Stimulated activated CD8-positive, alpha-beta memory T cell treated with anti-CD3 and anti-CD28 coated beads, Interleukin-7, amount 100 ng/mL, for 4 hours (primary cell): Measurements from ENCODE around the gene TAF12.
"Not testable (repeated sequence)": the region's sequence is repeated elsewhere in the genome, so short reads cannot be mapped to it uniquely, and the experiment has no call there.

Experiments used
- DNase-seq, 2 donors: peaks; one replicate each; pipeline ENCODE4 v3.0.0-alpha.2; 2020; ENCODE audit warnings: low read depth in 2 of 2

Gene TAF12

GRCh38 chr1:28645406-28645805 is 2.5 kb upstream of the TAF12 start:
- not testable (repeated sequence) for DNase-seq

- no peak for DNase-seq
Measured at GRCh38 chr1:28644494-28644893, 1.6 kb upstream of the TAF12 start.

DNA sequence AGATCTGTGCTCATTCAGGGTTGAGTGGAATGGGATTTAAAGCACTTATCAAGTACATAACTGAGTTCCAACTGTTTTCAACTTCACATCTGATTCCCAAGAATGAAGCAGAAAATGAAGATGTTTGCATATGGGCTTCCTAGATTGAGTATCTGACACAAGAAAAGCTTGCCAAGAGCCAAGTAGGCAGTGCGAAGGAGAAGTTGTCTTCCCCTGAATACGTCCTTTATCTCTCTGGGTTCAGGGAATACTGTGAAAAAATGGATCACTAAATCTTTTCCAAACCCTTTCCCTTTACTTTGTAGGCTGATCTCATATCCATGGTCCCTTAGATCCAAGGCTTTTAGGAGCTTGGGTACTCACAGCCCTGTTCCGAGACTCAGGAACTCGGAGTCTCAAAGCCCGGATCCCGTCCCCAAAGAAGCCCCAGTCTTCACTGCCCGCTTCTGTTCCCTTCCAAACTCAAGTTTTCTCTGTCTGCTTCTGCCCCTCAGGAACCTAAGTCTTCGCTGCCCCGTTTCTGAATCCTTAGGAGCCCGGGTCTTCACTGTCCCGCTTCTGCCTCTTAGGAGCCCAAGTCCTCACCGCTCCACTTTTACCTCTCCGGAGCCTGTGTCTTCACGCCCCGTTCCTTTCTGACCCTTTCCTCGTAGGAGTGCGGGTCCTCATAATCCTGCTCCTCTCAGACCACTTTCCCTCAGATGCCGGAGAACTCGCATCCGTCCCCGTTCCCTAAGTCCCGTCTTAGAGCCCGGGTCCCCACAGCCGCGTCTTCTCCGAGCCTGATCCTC is 616 bp downstream of the TAF12 start:
- no peak for DNase-seq

DNA sequence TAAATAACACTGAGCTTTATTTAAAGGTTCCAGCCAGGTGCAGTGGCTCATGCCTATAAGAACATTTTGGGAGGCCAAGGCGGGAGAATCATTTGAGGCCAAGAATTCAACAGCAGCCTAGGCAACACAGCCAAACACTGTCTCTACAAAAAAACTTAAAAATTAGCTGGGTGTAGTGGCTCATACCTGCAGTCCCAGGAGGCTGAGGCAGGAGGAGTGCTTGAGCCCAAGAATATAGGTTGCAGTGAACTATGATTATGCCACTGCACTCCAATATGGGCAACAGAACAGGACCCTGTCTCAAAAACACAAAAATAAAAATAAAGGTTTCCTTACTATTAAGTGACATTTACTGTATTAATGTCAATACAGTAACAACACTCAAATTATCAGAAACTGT is 2.1 kb downstream of the TAF12 start:
- no peak for DNase-seq

- no peak for DNase-seq
Measured at GRCh38 chr1:28632560-28632959, 10.3 kb downstream of the TAF12 start.

- DNase-seq, result no peak
Measured at GRCh38 chr1:28631713-28632112, 11.2 kb downstream of the TAF12 start.

DNA sequence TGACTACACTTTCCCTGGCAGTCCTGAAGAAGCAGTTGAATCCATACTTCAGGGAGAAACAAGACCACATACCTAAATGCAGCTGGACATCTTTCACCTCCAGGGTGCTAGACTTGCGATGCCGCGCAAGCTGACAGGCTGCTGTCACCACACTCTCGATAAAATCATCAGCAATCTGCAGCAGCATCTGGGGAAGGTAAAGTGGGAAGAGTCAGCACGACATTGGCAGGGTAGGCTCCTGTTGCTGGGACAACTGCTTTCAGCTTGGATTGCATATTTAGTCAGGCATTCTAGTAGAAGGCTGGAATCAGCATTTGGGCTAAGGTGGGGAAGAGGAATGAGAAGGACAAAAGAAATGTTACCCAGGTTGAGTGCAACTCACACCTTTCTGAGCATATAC is 29.7 kb downstream of the TAF12 start:
- DNase-seq, result no peak

DNA sequence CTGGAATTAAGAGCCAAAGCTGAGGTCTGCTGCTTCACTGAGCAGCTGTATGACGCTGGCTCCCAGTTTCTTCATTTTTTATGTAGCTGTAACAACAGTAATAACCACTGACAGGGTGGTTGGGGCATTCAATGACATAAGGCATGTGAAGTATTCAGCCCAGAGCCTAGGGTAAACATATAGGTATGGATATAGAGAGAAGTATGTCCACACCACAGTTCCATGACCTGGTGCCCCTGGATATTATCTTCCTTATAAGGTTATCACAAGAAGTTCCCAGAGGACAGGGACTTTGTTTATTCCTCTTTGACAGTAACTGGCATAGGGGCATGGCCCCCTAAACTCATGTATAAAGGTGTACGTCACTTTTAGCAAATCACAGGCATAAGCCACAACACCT is 36.1 kb downstream of the TAF12 start:
- DNase-seq, result no peak

GRCh38 chr1:28604962-28605361 is 37.9 kb downstream of the TAF12 start:
- no peak for DNase-seq

DNA sequence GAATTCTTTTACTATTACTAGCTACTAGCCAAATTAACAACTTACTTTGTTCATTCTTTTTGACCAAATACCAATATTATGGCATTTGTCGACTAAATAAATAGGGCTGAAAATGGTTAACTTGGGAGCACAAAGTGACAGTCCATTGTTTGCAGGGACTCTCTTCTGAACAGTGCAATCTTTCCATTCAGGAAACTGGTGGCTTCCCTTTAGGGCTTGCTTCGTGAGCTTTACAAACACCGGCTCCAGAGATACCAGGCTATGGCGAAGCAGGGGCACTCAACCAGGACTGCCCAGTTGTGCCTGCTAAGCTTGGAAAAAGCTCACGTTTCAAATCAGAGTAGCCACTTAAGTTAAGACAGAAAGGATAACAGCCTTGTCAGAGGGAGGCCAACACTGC is 38.5 kb downstream of the TAF12 start:
- DNase-seq, result no peak

- no peak for DNase-seq
Measured at GRCh38 chr1:28602536-28603439, 40.1 kb downstream of the TAF12 start.

DNA sequence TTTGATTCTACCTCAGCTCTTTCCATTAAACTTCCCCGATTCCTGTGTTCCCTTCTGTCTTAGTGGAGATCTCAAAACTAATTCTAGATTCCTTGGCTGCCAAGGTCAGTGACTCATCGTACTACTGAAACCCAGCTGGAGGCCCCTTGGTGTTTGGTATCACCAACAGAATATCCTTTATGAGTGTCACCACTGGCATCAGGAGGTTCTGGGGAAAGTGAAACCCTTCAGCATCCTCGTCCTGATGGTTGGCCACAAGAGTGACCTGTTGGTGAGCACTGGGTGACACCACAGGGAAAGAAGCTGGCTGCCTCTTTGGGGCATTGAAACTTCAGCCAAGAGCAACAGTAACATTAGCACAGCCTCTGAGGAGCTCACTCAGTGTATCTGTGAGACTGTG is 41.2 kb downstream of the TAF12 start:
- no peak for DNase-seq

- DNase-seq, result not testable (repeated sequence)
Measured at GRCh38 chr1:28596276-28596675, 46.6 kb downstream of the TAF12 start.

DNA sequence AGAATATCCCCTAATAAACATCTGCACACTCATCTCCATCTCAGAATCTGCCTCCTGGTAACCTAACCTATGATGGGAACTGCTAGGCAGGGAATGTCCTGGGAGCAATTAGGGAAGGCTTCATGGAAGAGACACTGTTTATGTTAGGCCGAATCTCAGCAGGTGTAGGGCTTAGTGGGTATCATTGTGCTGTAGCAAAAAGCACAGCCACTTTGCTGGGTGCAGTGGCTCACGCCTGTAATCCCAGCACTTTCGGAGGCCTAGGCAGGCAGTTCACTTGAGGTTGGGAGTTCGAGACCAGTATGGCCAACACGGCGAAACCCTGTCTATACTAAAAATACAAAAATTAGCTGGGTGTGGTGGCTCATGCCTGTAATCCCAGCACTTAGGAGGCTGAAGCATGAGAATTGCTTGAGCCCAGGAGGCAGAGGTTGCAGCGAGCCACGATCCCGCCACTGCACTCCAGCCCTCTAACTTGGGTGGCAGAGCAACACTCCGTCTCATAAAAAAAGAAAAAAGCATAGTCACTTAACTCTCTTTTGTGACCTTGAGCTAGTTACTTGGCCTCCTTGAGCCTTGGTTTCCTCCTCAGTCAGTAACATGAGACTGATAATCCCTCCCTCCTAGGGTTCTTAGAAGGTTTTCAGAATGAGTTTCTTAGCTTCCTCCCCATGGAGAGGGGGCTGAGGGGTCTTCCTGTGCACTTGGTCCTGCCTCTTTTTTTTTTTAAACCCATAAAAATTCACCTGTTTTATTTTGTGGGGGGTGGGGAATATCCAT is 47.3 kb downstream of the TAF12 start:
- no peak for DNase-seq

- DNase-seq, result not testable (repeated sequence)
Measured at GRCh38 chr1:28594686-28595411, 48.0 kb downstream of the TAF12 start.

- not testable (repeated sequence) for DNase-seq
Measured at GRCh38 chr1:28593988-28594356, 48.9 kb downstream of the TAF12 start.

DNA sequence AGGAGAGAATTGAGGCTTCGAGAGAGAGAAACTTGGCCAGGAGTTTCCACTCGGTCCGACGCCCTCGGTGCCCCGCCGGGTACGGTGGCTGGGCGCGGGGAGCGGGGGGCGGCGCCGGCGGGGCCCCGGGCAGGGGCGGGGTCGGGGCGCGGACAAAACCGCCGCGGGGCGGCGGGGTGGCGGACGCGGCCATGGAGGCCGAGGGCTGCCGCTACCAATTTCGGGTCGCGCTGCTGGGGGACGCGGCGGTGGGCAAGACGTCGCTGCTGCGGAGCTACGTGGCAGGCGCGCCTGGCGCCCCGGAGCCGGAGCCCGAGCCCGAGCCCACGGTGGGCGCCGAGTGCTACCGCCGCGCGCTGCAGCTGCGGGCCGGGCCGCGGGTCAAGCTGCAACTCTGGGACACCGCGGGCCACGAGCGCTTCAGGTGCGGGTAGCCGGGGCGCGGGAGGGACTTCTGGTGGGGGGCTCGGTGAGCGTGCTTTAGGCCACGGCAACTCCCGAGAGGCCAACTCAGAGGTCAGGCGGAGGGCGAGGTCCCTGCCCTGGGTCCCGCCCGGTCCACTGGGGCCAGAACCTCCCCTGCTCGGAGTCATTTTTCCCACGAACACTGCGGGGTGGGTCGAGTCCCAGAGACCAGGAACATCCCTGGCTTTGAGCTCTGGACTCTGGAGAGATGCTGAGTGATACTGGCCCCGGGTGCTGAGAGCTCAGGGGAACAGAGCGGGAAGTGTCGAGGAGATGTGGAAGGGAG is 50.4 kb downstream of the TAF12 start:
- DNase-seq, result no peak

GRCh38 chr1:28591708-28592320 is 51.1 kb downstream of the TAF12 start, which contains the start of gene RAB42:
Gene RAB42, plus strand, starts transcription at chr1:28592265. Its CDS starts 247 bp downstream, at chr1:28592512.
- no peak for DNase-seq

DNA sequence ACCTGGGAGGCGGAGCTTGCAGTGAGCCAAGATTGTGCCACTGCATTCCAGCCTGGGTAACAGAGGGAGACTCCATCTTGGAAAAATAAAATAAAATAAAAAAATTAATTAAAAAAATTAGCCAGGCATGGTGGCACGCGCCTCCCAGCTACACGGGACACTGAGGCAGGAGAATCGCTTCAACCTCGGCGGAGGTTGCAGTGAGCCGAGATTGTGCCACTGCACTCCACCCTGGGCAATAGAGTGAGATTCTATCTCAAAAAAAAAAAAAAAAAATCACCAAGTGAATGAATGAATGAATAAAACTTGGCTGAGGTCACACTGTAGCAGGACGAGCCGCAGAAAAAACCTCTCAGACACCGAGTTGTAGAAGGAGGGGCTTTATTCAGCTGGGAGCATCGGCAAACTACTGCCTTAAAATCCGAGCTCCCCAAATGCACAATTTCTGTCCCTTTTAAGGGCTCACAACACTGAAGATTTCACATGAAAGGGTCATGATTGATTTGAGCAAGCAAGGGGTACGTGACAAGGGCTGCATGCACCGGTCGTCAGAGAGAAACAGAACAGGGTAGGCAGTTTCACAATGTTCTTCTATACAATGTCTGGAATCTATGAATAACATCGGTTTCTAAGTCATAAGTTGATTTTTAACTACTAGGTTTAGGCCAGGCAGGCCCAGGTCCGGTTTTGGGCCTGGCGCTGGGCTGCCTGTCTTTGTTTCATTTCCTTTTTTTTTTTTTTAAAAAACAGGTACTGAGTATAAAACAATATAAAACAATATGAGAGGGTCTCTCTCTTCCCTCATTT is 56.1 kb downstream of the TAF12 start:
- not testable (repeated sequence) for DNase-seq
